Measurements from ENCODE around the gene B3GNT3.

GRCh38 chr19:17843292-17843827 is 48.4 kb downstream of the B3GNT3 start:
- TF ChIP-seq CTCF (conservative IDR thresholded peaks at IDR 0.05; ENCODE audit: low read depth, low read length) (no peak), EZH2 (IDR thresholded peaks at IDR 0.05; ENCODE audit: low read length, unreplicated experiment) (no peak)
